Measurements from ENCODE around the gene SNX9. TPM values are rescaled to one million over a fixed set of nuclear protein-coding genes. Genes with fewer than 3 reads are reported as not detected.

SNX9 gene
- total and polyA plus RNA-seq, 2 of the 8 experiments (the other 6 are each of a cell fraction or from before 2014, with no cell fraction given): 11.8 to 23.2 TPM

DNA sequence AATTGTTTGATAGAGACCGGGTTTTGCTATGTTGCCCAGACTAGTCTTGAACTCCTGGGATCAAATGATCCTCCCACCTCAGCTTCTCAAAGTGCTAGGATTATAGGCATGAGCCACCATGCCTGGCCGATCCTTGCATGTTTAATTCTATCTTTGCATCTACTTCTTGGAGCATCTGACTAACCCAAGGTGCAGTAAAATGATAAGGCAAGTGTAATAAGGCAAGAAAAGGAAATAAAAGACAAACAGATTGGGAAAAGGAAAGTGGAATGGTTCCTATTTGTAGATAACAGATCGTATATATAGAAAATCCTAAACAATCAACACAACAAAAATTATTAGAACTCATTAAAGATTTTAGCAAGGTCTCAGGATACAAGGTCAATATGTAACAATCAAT, 36.8 kb upstream of the SNX9 start:
- H2BK15ac ChIP-seq (ENCODE audit: low read length): no peak overlapping the region
- no peak overlapping the region for H4K8ac ChIP-seq (ENCODE audit: extremely low read depth, insufficient read depth, low read length)
- peaks cover 0 to 2% (median 0%) of the 10 kb centered on the region in 4 experiments; a peak in 1 of 7 replicates for H3K4me1 ChIP-seq (replicated peaks in 1 of 4; ENCODE audit: control insufficient read depth in 3 of 4, insufficient read depth in 4 of 4, low read length in 3 of 4)
- H2BK5ac ChIP-seq (ENCODE audit: low read depth, low read length): no peak overlapping the region
- FAIRE-seq (no peak), DNase-seq (ENCODE audit: low read depth in 1 of 2, low spot score in 2 of 2) (no peak)
- H2BK20ac ChIP-seq (ENCODE audit: low read length): no peak overlapping the region
- ChIA-PET POLR2A (ENCODE audit: partially characterized antibody) (no interaction called here), CTCF (ENCODE audit: partially characterized antibody) (no interaction called here)
- no peak overlapping the region for H3K56ac ChIP-seq (replicated peaks; ENCODE audit: insufficient read length, low read depth, low read length)
- H3K79me1 ChIP-seq (ENCODE audit: low read depth, low read length): no peaks in the 10 kb centered on the region
- H2BK120ac ChIP-seq (replicated peaks; ENCODE audit: low read depth, low read length): no peak overlapping the region
- H3K14ac ChIP-seq (ENCODE audit: insufficient read length): no peak overlapping the region
- H4K91ac ChIP-seq (replicated peaks; ENCODE audit: insufficient read length, low read length): no peak overlapping the region
- H3K9me3 ChIP-seq (ENCODE audit: insufficient read depth in 2 of 2, low read depth in 1 of 2, low read length in 1 of 2): peaks cover 0 to 4% of the 10 kb centered on the region in 2 experiments; a peak in 1 of 4 replicates
- no peak overlapping the region for H3K4me3 ChIP-seq (ENCODE audit: extremely low read depth in 1 of 4, insufficient read depth in 2 of 4, low read depth in 3 of 4, low read length in 4 of 4)
- no peak overlapping the region for H3K4me2 ChIP-seq (ENCODE audit: insufficient read depth in 1 of 2, low read depth in 2 of 2, low read length in 2 of 2)
- H2BK12ac ChIP-seq (ENCODE audit: low read depth, low read length): no peak overlapping the region
- H3K36me3 ChIP-seq (ENCODE audit: control insufficient read depth in 2 of 4, insufficient read depth in 4 of 4, low read length in 3 of 4): no peaks in the 10 kb centered on the region
- no peaks in the 10 kb centered on the region for H3K23me2 ChIP-seq (ENCODE audit: low read depth, low read length)
- H3K79me2 ChIP-seq (ENCODE audit: control insufficient read depth in 1 of 2, insufficient read depth in 2 of 2, low read length in 2 of 2): no peaks in the 10 kb centered on the region
- H4K20me1 ChIP-seq (replicated peaks in 1 of 2; ENCODE audit: control insufficient read depth in 1 of 2, insufficient read depth in 2 of 2, low read length in 2 of 2): no peaks in the 10 kb centered on the region
- H3K18ac ChIP-seq (ENCODE audit: extremely low read depth, low read length): no peak overlapping the region
- H3K27ac ChIP-seq (ENCODE audit: low read depth, low read length): no peak overlapping the region
- H2AFZ ChIP-seq (ENCODE audit: low read length): no peak overlapping the region
- no peak overlapping the region for H3K4ac ChIP-seq (replicated peaks; ENCODE audit: insufficient read length, low read depth, low read length)
- H3K9ac ChIP-seq (replicated peaks in 1 of 4; ENCODE audit: extremely low read depth in 1 of 4, low read depth in 3 of 4, low read length in 3 of 4): no peak overlapping the region
- no peaks in the 10 kb centered on the region for H3K27me3 ChIP-seq (replicated peaks in 1 of 4; ENCODE audit: control insufficient read depth in 3 of 4, extremely low read depth in 1 of 4, insufficient read depth in 3 of 4, low read length in 3 of 4)
- H3K23ac ChIP-seq (ENCODE audit: insufficient read length): no peak overlapping the region
- 91% methylated on average over 3 of the region's 3 CpGs; no CpG with 5 or more reads in 1 of the 2 experiments for WGBS, 2 experiments (ENCODE audit: extremely low coverage in 1 of 2, insufficient coverage in 1 of 2, insufficient read length in 1 of 2, insufficient replicate concordance in 2 of 2, low coverage in 1 of 2, low lambda C conversion rate in 2 of 2, missing lambda C conversion rate in 1 of 2)
- TF ChIP-seq CBX8 (IDR thresholded peaks at IDR 0.05; ENCODE audit: borderline replicate concordance, low read depth, low read length) (no peak), SIRT6 (IDR thresholded peaks at IDR 0.05; ENCODE audit: low read length) (no peak), PHF8 (conservative IDR thresholded peaks at IDR 0.05; ENCODE audit: low read depth, low read length) (no peak)
- TF ChIP-seq, protein P1, sequence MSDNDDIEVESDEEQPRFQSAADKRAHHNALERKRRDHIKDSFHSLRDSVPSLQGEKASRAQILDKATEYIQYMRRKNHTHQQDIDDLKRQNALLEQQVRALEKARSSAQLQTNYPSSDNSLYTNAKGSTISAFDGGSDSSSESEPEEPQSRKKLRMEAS (IDR thresholded peaks at IDR 0.05): no peak
- no peak overlapping the region for H4K5ac ChIP-seq (ENCODE audit: insufficient read length, low read depth, low read length)
- H2AK5ac ChIP-seq (ENCODE audit: low read depth, low read length): no peak overlapping the region

All from H1 (cell line).